Activated CD4-positive, alpha-beta T cell treated with anti-CD3 and anti-CD28 coated beads for 1 hour (primary cell): Measurements from ENCODE around the gene LCN10.
"Not testable (repeated sequence)": the region's sequence is repeated elsewhere in the genome, so short reads cannot be mapped to it uniquely, and the experiment has no call there.

Experiments used
- DNase-seq: peaks from one replicate; pipeline ENCODE4 v3.0.0-alpha.2; 2020

LCN10 gene

DNA sequence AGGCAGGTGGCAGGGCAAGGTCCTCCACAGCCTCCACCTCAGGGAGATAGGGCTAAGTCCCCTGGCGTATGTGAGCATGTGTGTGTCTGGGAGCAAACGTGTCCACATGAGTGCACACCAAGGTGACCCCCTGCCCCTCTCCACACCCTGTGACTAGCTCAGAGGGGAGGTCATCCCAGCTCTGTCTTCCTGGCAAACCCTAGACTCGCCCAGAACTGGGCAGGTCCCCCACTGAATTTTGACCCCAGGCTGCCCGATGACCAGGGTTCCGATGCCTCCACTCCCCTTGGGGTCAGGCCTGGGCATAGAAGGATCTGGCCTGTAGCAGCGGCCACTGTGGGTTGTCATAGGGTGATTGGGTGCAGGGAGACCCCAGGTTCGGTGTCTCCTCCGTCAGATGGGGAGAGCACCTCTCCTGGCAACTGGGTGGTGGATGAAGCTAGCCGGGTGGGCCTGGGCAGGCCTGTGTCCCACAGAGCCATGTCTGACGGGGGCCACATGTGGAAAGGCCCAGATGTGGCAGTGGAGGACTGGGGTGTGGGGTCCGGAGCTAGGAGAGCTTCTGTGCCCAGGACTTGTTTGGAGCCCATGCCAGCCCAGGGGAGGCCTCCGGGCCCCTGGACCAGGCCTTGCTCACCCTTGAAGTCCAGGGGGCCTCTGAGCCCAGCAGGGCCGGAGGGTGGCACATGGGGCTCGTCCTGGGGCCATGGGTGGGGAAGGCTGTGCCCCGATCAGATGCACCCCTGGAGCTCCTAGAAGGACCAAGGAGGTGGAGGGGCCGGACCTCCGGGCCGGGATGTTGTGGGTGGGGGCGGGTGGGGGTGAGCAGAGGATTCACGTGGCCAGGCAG, 24.2 kb downstream of the LCN10 start:
- DNase-seq = no peak

DNA sequence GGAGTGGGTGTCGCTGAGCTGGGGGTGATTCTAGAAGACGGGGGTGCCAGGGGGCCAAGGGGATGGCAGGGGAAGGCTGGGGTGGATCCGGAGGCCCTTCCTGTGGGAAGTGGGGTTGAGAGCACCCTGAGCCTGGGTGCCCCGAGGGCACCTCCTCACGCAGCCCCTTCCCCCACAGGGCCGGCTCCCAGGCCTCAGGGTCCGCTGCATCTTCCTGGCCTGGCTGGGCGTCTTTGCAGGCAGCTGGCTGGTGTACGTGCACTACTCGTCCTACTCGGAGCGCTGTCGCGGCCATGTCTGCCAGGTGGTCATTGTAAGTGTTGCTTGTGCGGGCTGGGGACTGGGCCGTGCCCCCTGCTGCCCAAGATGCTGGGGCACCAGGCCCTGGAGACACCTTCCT, 25.3 kb downstream of the LCN10 start:
- DNase-seq = no peak

DNA sequence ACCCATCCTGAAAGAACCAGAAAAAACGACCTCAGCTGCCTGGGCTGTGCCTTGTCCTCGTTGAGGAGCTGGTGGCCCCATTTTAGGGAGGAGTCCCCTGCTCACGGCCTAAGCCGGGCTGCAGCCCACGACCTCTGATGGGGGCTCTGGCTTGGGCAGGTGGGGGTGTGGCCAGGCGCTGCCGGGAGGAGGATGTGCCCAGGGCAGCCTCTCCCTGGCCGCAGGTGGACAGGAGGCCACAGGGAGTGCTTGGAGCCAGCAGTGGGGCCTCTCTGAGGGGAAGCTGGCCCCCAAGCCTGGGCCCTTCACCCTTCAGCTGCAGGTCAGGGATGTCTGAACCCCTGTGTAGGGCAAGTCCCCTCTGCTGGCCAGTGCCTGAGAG, 27.9 kb downstream of the LCN10 start:
- DNase-seq = no peak

DNA sequence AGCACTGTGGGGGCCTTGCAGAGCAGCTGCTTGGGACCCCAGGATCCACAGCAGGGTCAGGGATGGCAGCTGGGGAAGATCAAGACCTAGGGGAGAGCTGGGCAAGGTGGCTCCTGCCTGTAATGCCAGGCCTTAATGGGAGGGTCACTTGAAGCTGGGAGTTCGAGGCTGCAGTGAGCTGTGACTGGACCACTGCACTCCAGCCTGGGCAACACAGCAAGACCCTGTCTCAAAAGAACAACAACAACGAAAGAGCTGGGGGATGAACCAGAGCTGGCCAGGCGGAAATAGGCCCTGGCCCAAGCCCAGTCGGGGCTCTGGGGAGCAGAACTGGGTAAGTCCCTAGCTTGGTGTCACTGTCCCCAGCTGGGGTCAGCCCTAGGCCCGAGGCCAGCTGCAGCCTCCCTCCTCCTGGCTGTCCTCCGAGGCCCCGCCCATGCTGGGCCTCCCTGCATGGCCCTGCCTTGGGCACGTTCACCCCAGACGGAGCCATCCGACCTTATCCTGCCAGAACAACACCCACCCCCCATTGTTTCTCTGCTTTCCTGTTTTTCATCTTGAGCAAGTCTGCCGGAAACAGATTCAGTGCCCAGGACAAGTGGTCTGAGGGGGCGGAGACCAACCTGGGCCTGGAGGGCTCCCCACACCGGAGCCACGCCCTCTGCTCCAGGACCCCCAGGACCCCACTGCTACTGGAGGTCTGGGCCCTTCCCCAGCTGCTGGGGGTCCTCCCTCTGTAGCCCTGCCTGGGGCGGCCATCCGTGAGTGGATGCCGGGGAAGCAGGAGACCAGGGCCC, 28.4 kb downstream of the LCN10 start:
- no peak for DNase-seq

DNA sequence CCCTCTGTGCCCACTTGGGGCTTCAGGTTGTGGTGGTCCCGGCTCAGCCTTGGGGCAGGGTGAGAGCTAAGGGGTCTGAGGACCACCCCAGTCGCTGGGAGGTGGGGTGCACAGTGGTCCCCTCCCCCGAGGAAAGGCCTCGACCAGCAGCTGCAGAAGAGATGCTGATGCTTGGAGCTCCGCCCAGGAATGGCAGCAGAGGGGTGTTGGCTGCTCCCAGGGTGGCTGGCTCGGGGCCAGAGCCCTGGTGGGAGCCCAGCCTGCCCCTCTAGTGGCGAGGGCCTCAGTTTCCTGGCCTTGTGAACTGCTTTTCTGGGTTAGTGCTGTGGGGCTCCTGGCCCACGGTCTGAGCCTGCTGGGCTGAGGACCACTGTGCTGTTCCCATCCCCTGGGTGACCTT, 29.2 kb downstream of the LCN10 start:
- no peak for DNase-seq

DNA sequence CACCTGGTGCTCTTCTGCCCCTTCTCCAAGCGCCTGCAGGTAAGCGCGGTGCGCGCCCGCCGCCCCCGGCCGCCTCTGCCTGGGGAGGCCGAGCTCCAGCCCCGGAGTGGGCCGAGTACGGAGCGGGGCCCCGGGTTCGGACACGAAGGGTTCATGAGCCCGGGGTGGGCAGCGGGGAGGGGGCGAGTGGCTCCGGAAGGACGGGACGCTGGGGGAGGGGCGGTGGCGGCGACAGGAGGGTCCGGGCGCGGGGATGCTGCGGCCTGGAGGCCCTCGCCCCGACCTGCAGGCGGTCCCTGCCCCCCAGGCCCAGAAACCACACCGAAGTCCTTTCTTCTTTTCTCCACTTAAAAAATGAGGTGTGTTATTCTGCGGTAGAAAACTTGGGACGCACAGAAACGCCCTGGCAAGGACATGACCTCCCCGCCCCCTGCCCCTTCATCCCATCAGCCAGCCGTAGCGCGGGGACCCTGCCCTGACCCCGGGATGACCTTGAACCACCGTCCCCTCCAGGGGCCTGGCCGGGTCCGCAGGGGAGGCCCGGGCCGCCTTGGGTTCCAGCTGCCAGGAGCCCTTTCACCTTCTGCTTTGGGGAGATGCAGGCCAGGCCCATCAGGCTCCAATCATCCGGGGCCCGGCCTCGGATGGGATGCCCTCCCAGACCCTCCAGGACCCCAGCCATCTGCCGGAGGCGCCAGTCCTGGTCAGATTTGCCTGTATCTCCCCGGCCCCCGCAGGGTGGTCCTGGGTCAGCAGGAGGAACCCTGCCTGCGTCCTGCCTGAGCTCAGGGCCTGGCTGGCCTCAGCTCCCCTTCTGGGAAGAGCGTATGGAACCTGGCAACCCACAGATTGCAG, 29.8 kb downstream of the LCN10 start:
- DNase-seq = no peak

DNA sequence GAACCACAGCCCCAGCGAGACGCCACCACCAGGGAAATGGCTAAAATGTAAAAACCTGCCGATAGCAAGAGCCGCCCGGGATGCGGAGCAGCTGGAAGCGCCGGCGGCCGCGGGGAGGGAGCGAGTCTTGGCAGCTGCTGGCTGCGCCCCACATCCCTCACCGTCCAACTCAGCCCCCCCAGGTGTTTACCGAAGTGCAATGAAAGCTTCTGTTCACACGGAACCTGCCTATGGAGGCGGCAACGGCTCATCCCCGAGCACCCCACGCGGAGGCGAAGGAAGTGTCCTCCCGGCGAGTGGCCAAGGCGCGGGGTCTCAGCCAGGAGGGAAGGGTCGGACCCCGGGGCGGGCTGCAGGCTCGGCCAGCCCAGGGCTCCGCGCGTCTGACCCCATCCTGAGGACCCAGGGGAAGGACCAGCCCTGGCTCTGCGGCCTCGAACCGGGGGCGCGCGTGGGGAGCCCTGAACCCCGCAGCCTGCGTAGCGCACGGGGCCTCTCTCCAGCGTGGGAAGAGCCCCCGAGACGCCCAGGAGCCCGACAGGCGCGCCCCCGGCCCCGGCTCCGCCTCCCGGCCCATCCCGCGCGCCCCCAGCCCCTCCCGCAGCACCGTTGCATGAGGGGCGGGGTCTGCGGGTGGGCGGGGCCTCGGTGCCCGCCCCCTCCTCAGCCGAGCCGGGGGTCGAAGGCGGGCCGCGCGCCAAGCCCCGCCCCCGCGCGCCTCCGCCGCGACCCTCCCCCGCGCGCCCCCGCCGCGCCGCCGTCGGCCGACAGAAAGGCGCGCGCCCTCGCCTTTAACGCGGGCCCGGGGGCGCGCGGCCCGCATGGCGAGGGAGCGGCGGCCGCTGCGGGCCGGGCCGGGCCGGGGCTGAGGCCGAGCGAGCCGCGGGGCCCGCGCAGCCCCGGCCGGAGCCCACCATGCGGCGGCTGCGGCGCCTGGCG, 30.7 kb downstream of the LCN10 start, which contains the start of gene DIPK1B:
TSS of gene DIPK1B (plus strand) at position 822 of the 939 bp plus-strand sequence. CDS start at position 916, 94 bp downstream.
- no peak for DNase-seq

DNA sequence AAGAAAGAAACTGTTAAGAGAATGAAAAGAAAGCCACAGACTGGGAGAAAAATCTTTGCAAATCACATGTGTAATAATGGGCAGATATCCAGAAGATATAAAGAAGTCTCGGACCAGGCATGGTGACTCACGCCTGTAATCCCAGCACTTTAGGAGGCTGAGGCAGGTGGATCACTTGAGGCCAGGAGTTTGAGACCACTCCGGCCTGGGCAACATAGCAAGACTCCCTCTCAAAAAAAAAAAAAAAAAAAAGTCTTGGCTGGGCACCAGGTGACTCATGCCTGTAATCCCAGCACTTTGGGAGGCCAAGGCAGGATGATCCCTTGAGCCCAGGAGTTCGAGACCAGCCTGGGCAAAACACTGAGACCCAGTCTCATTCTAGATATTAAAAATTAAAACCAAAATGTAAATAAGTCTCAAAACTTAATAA, 31.5 kb downstream of the LCN10 start:
- not testable (repeated sequence) for DNase-seq

DNA sequence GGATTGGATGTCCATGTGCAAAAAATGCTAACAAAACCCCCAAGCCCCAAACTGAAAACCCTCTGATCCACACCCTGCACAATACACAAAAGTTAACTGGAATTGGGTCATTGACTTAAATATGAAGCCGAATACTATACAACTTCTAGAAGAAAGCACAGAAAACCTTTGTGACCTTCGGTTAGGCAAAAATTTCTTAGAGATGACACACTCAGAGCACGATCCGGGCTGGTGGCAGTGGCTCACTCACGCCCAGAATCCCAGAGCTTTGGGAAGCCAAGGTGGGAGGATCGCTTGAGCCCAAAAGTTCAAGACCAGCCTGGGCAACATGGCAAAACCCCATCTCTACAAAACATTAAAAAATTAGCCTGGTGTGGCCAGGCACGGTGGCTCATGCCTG, 32.2 kb downstream of the LCN10 start:
- DNase-seq = no peak

DNA sequence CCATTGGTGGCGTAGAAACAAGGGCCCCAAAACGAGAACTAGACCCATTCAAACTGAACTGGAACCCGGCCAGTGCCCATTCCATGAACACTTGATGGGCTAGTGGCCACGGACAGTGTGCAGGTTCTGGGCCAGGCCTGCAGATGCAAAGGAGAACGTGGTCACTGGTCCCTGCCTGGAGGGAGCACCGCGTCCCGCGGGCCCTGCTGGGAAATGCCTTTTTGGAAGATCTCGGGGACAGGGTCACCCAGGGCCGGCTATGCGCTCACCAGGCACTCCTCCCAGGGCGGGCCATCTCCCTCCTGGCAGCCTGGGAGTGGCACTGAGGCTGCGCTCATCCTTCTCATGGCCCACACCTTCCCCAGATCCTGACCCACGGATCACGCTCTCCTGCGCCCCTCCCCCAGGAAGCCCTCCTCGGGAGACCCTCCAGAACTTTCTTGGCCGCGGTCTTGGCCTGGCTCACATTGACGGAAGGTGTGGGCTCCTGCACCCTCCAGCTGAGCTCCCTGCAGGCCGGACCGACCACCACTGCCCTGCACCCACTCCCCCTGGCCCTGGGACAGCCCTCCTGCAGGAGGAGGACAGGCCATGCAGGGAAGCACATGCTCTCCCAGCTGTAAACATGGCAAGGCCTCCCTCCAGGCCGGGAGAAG, 33.2 kb downstream of the LCN10 start:
- DNase-seq = no peak

DNA sequence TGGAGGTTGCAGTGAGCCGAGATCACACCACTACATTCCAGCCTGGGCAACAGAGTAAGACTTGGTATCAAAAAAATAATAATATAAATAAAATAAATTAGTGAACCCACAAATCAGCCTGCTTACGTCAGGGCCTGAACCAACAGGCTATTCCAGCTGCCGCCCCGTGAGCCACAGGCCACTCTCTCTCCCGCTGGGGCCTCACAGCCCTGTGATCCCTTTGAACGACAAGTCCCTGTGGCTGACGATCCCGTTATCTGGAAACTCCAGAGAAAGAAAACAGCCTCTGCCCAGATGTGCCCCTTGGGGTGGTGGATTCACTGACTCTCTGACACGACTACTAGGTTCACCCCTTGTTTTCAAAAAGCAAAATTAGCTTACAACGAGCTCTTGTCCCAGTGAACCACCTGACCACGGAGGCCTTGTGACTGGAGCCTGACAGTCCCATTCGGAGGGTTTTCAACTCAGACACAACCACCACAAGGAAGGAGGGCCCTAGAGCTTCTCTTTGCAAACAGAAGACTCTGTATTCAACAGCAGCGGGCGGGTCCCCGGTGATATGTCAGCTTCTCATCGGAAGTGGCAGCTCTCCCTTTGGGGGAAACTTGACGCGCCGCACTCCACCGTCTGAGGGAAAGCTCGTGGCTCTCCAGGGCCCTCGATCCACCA, 34.8 kb downstream of the LCN10 start:
- no peak for DNase-seq

DNA sequence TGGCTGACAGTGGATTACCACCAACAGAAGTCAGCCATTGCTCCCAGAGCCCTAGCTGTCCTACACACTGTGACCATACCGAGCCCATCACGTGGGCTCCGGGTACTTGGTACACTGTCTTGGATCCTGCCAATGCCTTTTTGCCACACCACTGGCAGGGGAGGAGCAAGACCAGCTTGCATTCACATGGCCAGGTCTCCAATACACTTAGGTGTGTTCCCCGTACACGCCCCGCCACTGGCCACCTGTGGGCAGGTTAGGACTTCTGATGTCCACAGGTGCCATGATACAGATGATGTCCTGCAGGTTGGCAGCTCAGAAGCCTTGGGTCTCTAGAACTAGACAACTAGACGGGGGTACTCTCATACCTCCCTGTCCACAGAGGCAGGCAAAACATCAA, 35.7 kb downstream of the LCN10 start:
- no peak for DNase-seq

DNA sequence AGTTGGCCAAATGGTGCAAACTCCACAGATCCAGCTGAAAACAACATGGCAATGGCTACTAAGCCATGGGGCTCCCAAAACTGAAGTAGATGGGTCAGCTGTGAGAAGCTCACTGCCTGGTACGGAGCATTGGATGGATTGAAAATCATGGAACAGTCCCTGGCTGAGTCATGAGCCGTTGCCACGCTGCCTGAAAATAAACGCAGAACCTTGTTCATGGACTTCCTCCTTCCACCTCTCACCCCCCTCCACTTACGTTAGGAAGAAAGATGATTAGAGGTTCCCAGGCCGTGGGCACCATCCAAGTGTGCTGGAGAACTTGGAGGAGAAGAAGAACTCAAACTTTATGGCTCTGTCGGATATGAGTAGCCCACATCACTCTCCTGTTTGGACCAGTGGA, 37.2 kb downstream of the LCN10 start:
- DNase-seq = no peak

DNA sequence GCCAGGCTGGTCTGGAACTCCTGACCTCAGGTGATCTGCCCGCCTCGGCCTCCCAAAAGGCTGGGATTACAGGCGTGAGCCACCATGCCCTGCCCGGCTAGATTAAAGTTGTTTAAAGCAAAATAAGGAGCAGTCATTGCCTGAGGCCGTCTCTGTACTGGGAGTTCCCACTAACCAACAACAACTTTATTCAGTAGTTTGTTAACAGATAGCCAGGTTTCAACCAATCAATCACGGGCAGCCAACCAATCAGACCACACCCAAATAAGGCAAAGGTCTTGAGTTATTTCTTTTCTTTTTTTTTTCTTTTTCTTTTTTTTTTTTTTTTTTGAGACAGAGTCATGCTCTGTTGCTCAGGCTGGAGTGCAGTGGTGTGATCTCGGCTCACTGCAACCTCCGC, 38.0 kb downstream of the LCN10 start:
- DNase-seq = not testable (repeated sequence)

DNA sequence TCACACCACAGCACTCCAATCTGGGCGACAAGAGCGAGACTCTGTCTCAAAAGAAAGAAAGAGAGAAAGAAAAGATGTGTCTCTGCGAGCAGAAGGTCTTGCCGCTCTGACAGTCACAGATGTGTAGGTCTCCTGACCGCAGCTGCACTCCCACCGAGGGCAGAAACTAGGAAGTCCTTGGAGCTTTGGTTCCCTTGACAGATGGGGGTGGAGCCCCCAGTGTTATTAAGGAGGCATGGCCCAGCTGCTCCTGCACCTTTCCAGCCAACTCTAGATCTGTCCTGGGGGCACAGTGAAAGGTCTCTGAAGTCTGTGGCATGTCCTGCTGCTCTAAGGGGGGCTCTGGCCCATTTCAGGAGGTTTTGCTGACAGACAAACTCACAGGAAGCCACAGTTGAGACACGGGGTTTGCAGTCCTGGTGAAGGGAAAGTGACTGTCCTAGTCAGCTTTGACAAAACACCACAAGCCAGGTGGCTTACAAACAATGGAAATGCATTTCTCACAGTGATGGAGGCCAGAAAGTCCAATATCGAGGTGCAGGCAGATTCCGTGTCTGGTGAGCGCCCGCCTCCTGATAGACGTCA, 39.4 kb downstream of the LCN10 start:
- DNase-seq = no peak

DNA sequence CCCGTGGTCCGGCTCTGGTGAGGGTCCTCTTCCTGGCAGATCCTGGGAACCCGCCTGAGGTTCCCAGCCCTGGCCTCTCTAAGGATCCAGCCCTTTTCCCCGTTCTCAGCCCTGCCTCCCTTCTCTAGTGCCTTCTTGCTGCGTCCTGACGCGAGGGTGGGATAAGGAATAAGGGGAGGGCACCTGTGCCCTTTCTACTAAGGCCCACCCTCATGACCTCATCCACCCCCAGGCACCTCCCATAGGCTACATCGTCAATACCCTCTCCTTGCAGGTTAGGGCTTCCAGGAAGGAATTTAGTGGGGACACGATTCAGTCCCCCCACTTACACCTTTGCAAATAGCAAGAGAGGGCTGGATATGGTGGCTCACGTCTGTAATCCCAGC, 41.1 kb downstream of the LCN10 start:
- DNase-seq = no peak

DNA sequence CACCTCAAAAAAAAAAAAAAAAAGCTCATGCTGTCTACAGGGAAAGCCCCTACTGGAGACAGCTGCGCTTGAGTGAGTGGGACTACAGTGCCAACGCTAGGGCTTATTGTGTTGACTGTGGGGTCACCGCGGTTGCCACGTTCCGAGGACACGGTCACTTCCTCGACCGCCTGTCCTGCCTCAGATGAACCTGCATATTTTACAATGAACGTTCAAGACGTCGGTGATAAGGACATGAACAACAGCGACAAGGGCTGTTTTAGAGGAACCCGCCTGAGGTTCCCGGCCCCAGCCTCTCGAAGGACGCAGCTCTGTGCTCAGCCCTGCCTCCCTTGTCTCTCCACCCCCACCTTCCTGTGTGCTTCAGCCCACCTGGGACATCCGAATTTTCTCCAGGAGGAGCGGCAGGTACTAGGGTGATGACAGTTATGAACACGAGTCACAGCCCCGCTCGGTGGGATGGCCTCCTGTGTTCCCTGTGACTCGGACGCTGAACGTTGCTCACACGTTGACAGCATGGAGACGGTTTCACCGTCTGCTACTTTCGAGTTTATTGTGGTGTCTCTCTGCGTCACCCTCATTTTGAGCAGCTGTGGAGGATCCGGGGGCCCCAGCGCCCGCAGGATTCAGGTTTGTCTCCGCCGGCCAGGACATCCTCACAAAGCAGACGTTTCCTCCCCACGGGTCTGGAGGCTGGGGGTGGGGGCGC, 41.6 kb downstream of the LCN10 start:
- no peak for DNase-seq

DNA sequence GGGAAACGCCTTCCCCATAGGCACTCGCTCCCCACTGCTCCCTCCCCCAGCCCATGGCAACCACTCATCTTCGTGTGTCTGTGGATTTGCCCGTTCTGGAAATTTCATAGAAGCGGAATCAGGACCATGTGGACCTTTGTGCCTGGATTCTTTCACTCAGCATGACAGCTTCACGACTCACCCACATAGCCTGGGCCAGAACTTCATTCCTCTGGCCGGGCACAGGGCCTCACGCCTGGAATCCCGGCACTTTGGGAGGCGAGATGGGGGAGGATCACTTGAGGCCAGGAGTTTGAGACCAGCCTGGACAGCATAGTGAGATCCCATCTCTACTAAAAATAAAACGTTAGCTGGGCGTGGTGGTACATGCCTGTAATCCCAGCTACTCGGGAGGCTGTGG, 42.4 kb downstream of the LCN10 start:
- DNase-seq = no peak

DNA sequence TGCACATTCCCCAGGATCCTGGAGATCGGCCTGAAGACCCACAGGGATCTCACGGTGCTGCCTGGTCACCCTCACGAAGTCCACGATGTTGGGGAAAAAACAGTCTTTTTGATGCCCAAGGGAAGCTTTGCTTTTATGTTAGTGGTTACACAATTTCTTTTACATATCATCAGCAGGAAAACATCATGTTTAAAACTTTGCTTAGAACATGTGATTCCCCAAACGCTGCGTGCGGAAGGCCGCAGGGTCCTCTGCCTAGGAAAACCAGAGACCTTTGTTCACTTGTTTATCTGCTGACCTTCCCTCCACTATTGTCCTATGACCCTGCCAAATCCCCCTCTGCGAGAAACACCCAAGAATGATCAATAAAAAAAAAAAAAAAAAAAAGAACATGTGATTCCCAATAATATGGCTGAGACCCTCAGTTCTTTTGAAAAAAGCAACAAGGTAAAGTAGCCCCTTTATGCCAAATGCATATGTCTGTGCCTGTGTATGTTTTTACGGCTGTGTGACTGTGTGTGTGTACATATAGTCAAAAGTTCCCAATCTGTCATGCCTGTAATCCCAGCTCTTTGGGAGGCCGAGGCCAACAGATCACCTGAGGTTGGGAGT, 44.0 kb downstream of the LCN10 start:
- DNase-seq = no peak
